Large intestine (tissue), 3 donors: ENCODE measurements around the gene ACSS1. TPM values are rescaled to one million over a fixed set of nuclear protein-coding genes. Genes with fewer than 3 reads are reported as not detected.

Experiments
- DNase-seq, 2 donors: peaks; one replicate each; pipeline versions ENCODE4 v3.0.0 to v3.0.0-alpha.2; 2013
- H3K27ac ChIP-seq: one replicate; pipeline ENCODE4 v1.5.1; 2013; ENCODE audit warnings: low read length
- H3K27me3 ChIP-seq: 2 replicates; pipeline ENCODE4 v1.6.1; 2013; ENCODE audit warnings: low read length; ENCODE audit not compliant: control insufficient read depth, insufficient read depth
- H3K36me3 ChIP-seq: 2 replicates; pipeline ENCODE4 v1.6.1; 2013; ENCODE audit warnings: low read length; ENCODE audit not compliant: control insufficient read depth, insufficient read depth
- H3K4me1 ChIP-seq: one replicate; pipeline ENCODE4 v1.6.1; 2013; ENCODE audit warnings: low read length; ENCODE audit not compliant: control insufficient read depth, insufficient read depth
- H3K4me3 ChIP-seq: one replicate; pipeline ENCODE4 v1.5.1; 2013; ENCODE audit warnings: low read length
- H3K9me3 ChIP-seq: one replicate; pipeline ENCODE4 v1.6.1; 2013; ENCODE audit warnings: mild to moderate bottlenecking, low read depth, low read length, moderate library complexity; ENCODE audit not compliant: control insufficient read depth
- WGBS: methylation state at CpG from one replicate; pipeline ENCODE4 v1.1.5; 2013; ENCODE audit warnings: low lambda C conversion rate; ENCODE audit not compliant: insufficient coverage; 5-methylcytosine and 5-hydroxymethylcytosine counted together
- polyA plus RNA-seq: library from polyadenylated mRNA; unstranded; fragments of 120-200 nt; gene quantifications from one replicate; pipeline ENCODE4 v1.2.1, GENCODE V29; 2013

Gene ACSS1
- polyA plus RNA-seq, 1 donor = 102 TPM

DNA sequence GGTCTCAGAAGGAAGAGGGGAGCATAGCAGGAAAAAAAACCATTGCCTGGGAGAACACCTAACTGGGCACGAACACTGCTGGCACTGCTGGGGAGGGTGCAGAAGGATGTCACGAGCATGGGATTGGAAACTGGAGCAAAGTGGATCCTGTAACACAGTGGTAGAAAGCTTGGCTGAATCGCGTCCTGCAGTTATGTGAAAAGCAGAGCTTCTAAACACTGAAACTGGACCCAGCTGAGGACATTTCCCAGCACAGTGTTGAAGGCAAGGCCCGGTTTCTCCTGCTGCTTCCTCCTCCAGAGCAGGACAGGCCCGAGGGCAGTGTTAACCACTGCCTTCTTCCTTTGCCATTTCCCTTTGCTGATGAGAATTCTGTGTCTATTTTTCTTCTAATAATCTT is 72.1 kb downstream of the ACSS1 start:
- Histone ChIP-seq H3K36me3 (peaks cover 26% of the 10 kb centered on the region), H3K27me3 (no peaks in the 10 kb centered on the region), H3K4me3 (no peak overlapping the region), H3K27ac (no peak overlapping the region), H3K4me1 (peaks cover 6% of the 10 kb centered on the region), H3K9me3 (peaks cover under 1% of the 10 kb centered on the region)
- peak in 1 of 2 donors; percentile 32 for DNase-seq
- 80% methylated on average over 2 of the region's 6 CpGs for WGBS

DNA sequence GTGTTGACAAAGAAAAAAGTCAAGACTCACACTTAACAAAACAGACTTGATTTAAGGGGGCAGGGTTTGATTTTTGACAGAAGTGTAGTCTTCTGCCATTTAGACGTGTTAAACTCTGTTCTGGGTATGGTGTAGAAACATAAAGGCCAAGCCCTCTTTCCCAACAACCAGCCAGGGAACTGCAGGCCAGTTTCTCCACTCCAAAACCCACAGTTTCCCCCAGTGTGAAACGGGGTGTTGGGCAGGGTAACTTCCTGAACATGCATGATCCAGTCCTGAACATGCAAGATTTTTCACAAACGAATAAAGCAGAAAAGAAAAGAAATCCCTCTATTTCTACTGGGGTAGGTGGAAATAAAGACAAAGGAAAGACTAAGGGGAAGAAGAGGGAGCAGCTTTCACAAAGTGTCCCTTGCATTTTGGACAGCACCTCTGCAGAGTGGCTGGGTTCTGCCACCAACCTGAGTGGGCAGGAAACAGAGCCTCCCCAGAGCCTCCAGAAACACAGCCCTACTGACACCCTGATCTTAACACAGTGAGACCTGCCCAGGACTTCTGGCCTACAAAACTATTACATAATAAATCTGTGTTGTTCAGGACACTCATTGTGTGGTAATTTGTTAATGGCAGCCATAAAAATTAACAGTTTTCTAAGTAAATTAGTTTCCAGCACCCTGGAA is 72.8 kb downstream of the ACSS1 start:
- peaks cover 33% of the 10 kb centered on the region for H3K36me3 ChIP-seq
- DNase-seq = no peak
- H3K9me3 ChIP-seq = peaks cover 7% of the 10 kb centered on the region
- H3K27me3 ChIP-seq = no peaks in the 10 kb centered on the region
- no peak overlapping the region for H3K27ac ChIP-seq
- no peak overlapping the region for H3K4me3 ChIP-seq
- peaks cover 6% of the 10 kb centered on the region for H3K4me1 ChIP-seq
- 100% methylated on average over 1 of the region's 3 CpGs for WGBS

DNA sequence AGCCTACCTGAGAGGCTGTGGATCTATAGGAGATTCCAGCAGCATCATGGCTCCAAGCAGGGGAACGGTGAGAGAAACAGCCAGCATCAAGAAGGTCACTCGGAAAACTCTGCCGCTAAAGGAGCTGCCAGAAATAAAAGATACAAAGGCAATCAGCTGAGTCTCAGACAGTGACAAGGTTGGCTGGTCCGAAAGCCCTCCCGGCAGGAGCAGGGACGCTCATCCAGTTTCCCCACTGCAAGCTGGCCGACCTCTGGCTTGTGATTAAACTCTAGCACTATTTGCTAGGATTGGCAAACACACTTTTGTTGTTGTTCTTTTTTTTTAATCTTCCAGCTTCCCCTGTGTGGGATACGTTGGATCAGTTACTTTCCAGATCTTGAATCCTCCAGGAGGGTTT is 74.0 kb downstream of the ACSS1 start:
- Histone ChIP-seq H3K27me3 (no peaks in the 10 kb centered on the region), H3K36me3 (peaks cover 39% of the 10 kb centered on the region), H3K27ac (no peak overlapping the region), H3K9me3 (peaks cover 15% of the 10 kb centered on the region), H3K4me1 (peaks cover 6% of the 10 kb centered on the region), H3K4me3 (no peak overlapping the region)
- 75% methylated on average over 3 of the region's 8 CpGs for WGBS
- DNase-seq = no peak

DNA sequence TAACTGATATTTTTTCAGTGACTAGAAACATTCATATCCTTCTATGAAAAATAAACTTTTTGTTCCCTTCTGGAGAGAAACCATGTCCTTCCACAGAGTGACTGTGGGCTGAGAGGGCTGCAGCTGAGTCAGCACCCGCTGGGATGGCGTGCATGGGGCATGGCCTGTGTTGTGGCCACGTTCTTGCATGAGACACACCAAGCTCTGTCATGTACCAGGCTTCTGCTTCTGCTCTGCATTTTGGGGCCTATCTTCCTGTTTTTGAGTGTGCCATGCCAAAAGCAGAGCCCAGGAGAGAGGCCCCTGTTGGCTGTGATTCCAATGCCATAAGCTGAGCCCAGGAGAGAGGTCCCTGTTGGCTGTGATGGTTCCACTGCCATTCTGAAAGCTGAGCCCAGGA is 76.1 kb downstream of the ACSS1 start:
- Histone ChIP-seq H3K36me3 (peaks cover 50% of the 10 kb centered on the region), H3K27ac (no peak overlapping the region)
- no CpG with 5 or more reads among the region's 3 CpGs for WGBS

DNA sequence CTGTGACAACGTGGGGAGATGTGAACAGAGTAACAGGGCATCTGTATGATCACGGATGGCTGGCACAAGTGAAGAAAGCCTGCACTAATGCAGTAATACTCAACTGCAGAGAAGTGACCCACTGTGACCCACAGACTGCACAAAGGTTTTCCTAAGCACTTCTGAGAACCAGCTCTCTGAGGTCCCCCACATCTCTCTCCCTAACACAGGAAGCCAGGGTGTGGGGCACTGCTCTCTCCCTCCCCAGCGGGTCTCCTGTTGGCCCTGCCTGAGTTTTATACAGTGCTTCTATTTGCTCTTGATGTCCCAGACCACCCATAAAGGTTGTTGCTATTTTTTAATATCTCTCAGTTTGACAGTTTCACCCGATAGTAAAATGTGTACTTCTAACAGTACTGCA is 76.7 kb downstream of the ACSS1 start:
- WGBS = 71% methylated on average over 1 of the region's 4 CpGs

More for the DNA sequence above, 76.1 kb downstream of the ACSS1 start:
- peaks cover 15% of the 10 kb centered on the region for H3K9me3 ChIP-seq
- no peaks in the 10 kb centered on the region for H3K27me3 ChIP-seq
- no peak overlapping the region for H3K4me3 ChIP-seq
- no peak for DNase-seq
- peaks cover 6% of the 10 kb centered on the region for H3K4me1 ChIP-seq

DNA sequence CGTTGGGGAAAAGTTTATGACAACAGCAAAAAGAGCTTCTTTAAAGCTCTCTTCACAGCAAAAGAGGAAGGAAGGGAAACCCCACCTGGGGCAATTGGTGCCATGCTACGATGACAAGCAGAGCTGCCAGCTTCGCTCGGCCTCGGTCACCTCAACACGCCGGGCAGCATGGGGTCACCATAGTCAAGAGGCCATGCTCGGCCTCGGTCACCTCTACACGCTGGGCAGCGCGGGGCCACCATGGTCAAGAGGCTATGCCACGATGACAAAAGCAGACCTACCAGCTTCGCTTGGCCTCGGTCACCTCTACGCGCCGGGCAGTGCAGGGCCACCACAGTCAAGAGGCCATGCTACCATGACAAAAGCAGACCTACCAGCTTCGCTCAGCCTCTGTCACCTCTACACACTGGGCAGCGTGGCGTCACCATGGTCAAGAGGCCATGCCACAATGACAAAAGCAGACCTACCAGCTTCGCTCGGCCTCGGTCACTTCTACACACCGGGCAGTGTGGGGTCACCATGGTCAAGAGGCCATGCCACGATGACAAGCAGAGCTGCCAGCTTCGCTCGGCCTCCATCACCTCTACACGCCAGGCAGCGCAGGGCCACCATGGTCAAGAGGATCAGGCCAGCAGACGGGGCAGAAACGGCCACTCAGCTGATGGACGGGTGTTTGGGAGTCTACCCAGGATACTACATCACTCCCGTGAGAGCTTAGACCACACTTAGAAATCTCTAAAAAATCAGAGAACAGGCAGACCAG is 77.5 kb downstream of the ACSS1 start:
- Histone ChIP-seq H3K27me3 (no peaks in the 10 kb centered on the region), H3K9me3 (peaks cover 15% of the 10 kb centered on the region), H3K36me3 (peaks cover 55% of the 10 kb centered on the region), H3K4me3 (no peak overlapping the region), H3K27ac (no peak overlapping the region), H3K4me1 (peaks cover 6% of the 10 kb centered on the region)
- no peak for DNase-seq
- no CpG with 5 or more reads among the region's 34 CpGs for WGBS

More for the DNA sequence above, 76.7 kb downstream of the ACSS1 start:
- Histone ChIP-seq H3K4me3 (no peak overlapping the region), H3K36me3 (peaks cover 55% of the 10 kb centered on the region), H3K4me1 (peaks cover 6% of the 10 kb centered on the region), H3K27me3 (no peaks in the 10 kb centered on the region), H3K9me3 (peaks cover 15% of the 10 kb centered on the region), H3K27ac (no peak overlapping the region)
- DNase-seq = no peak

DNA sequence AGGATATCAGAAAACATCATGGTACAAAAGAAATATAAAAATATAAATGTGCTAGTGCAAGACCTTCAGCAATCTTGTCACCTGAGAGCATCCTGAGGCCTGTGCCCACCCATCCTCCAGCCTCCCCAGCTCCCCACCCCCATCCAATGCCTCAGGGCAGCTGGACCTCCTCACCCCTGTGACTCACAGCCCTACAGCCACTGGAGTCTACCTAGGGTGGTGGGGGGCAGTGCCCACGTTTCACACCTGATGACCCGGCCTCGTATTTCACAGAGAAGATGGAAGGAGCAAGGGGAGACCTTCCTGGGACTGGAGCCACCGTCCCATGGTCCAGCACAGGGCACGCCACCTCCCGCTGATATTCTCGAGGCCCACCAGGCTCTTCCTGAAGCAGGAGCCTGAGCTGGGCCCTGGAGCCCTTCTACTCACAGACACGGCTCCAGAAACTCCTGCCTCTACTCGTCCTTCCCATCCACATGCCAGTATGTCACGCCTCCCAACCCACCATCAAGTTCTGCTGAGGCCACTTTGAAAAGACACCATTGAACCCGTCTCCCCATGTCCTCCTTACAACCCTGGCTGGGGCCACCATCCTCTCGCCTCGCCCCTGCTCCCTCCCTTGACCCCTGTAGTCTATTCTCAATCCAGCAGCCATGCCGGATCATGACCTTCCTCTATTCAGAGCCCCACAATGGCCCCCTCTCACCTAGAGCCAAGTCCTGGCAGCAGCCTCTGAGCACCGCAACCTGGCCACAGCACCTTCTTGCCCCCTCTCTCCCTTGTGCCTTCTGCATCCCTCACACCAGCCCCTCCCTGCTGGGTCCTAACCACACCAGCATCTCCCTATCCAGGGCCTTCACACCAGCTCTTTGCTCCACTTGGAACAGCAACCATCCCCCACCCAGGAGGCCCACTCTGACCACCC is 78.6 kb downstream of the ACSS1 start:
- Histone ChIP-seq H3K4me1 (no peaks in the 10 kb centered on the region), H3K36me3 (peaks cover 55% of the 10 kb centered on the region), H3K27ac (no peak overlapping the region), H3K9me3 (peaks cover 15% of the 10 kb centered on the region), H3K27me3 (no peaks in the 10 kb centered on the region), H3K4me3 (no peak overlapping the region)
- WGBS = no CpG with 5 or more reads among the region's 15 CpGs
- DNase-seq = no peak

DNA sequence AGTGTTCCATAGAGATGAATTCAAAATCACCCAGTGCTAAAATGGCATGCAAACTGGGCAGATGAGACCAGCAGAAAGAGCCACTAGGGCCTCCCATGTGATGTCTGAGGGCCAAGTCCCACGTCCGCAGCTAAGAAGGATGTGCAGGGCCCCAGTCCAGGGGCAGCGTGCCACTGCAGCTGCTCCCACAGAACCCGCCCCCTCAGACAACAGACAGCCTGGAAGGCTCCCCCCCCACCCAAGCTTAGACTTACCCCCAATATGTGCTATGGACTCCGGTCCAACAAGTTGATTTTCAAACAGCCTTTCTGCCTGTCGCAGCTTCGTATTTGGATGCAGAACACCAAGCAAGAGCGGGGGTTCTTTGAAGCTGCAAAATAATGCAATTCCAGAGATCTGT is 79.4 kb downstream of the ACSS1 start:
- peaks cover 15% of the 10 kb centered on the region for H3K9me3 ChIP-seq
- DNase-seq = no peak
- no peak overlapping the region for H3K27ac ChIP-seq
- no peaks in the 10 kb centered on the region for H3K27me3 ChIP-seq
- H3K4me3 ChIP-seq = no peak overlapping the region
- H3K36me3 ChIP-seq = peaks cover 58% of the 10 kb centered on the region
- no peaks in the 10 kb centered on the region for H3K4me1 ChIP-seq
- WGBS = no CpG with 5 or more reads among the region's 8 CpGs

DNA sequence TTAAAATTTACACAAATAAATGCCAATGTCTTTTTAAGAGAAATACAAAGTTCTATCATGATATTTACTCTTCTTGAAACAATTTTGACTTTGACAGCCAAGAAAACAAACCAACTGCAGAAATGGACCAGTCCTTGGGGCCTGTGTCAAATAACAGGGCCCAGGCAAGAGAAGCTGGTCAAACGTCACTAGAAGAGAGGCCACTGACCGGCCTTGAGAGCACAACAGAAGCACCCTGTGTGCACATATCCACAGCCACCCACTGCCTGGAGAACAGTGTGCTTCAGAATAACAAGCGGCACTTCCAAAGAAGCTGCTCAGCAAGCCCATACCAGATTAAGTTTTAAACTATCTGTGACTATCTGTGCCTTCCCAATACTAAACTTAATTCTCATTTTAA is 80.1 kb downstream of the ACSS1 start:
- no peaks in the 10 kb centered on the region for H3K4me1 ChIP-seq
- no peak overlapping the region for H3K27ac ChIP-seq
- no peak overlapping the region for H3K4me3 ChIP-seq
- H3K36me3 ChIP-seq = peaks cover 59% of the 10 kb centered on the region
- no peaks in the 10 kb centered on the region for H3K27me3 ChIP-seq
- no CpG with 5 or more reads among the region's 3 CpGs for WGBS
- peaks cover 15% of the 10 kb centered on the region for H3K9me3 ChIP-seq
- no peak for DNase-seq

DNA sequence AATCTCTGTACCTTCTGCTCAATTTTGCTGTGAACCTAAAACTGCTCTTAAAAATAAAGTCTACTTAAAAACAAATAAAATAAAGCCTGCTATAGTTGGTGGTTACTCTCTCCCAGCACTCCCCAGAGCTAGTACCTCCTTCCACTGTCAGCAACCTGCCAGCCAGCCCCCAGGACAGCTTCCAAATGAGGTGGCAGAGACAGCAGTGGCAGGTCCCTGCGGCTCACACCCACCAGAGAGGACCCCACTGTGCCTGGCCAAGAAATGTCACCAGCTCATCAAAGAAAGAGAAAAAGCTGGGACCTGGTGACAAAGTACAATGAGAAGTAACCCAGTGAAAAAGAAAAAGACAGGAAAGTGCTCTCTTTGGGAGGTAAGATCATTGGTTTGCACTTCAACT is 80.6 kb downstream of the ACSS1 start:
- H3K27ac ChIP-seq = no peak overlapping the region
- H3K9me3 ChIP-seq = peaks cover 15% of the 10 kb centered on the region
- H3K36me3 ChIP-seq = peaks cover 60% of the 10 kb centered on the region
- no peaks in the 10 kb centered on the region for H3K27me3 ChIP-seq
- no peak overlapping the region for H3K4me3 ChIP-seq
- DNase-seq = no peak
- WGBS = no CpG with 5 or more reads among the region's 1 CpG
- no peaks in the 10 kb centered on the region for H3K4me1 ChIP-seq
